ENCODE data around the gene INSRR. TPM values are rescaled to one million over a fixed set of nuclear protein-coding genes. Genes with fewer than 3 reads are reported as not detected.

The INSRR gene
- total RNA-seq, 2 donors from 2014 or later = under 0.01 TPM; not detected in 1

DNA sequence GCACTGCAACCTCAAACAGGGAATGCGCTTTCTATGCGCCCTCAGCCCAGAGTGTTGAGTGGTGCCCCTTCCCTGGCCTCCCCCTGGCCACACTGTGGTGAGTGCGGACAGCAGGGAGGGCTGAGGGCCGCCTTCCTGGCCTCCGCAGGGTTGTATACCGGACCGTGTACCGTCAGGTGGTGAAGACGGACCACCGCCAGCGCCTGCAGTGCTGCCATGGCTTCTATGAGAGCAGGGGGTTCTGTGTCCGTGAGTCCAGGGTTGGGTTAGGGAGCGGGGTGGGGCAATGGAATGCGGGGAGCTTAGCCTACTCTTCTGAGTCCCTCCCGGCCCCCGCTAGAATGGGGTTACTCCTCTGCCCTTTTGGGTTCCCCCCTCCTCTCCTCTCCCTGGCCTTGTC, 46.3 kb upstream of the INSRR start:
- no peaks in the 10 kb centered on the region for H3K9me3 ChIP-seq
- ATAC-seq = no peak
- intact Hi-C loops (cut with DNase I) = no loop called here
- H3K27me3 ChIP-seq = no peaks in the 10 kb centered on the region
- H3K4me3 ChIP-seq = no peak overlapping the region
- DNase-seq = no peak
- H3K4me1 ChIP-seq = peaks cover 19% of the 10 kb centered on the region
- H3K36me3 ChIP-seq (replicated peaks in 1 of 2; ENCODE audit: insufficient read depth in 1 of 2, low read depth in 2 of 2) = no peaks in the 10 kb centered on the region
- WGBS, 2 donors = 80 to 83% methylated on average over 11 to 16 of the region's 16 CpGs
- no peak overlapping the region for H3K27ac ChIP-seq
- no peak for TF ChIP-seq POLR2A (IDR thresholded peaks at IDR 0.05)
- TF ChIP-seq, protein P1, sequence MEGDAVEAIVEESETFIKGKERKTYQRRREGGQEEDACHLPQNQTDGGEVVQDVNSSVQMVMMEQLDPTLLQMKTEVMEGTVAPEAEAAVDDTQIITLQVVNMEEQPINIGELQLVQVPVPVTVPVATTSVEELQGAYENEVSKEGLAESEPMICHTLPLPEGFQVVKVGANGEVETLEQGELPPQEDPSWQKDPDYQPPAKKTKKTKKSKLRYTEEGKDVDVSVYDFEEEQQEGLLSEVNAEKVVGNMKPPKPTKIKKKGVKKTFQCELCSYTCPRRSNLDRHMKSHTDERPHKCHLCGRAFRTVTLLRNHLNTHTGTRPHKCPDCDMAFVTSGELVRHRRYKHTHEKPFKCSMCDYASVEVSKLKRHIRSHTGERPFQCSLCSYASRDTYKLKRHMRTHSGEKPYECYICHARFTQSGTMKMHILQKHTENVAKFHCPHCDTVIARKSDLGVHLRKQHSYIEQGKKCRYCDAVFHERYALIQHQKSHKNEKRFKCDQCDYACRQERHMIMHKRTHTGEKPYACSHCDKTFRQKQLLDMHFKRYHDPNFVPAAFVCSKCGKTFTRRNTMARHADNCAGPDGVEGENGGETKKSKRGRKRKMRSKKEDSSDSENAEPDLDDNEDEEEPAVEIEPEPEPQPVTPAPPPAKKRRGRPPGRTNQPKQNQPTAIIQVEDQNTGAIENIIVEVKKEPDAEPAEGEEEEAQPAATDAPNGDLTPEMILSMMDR (IDR thresholded peaks at IDR 0.05) = no peak

DNA sequence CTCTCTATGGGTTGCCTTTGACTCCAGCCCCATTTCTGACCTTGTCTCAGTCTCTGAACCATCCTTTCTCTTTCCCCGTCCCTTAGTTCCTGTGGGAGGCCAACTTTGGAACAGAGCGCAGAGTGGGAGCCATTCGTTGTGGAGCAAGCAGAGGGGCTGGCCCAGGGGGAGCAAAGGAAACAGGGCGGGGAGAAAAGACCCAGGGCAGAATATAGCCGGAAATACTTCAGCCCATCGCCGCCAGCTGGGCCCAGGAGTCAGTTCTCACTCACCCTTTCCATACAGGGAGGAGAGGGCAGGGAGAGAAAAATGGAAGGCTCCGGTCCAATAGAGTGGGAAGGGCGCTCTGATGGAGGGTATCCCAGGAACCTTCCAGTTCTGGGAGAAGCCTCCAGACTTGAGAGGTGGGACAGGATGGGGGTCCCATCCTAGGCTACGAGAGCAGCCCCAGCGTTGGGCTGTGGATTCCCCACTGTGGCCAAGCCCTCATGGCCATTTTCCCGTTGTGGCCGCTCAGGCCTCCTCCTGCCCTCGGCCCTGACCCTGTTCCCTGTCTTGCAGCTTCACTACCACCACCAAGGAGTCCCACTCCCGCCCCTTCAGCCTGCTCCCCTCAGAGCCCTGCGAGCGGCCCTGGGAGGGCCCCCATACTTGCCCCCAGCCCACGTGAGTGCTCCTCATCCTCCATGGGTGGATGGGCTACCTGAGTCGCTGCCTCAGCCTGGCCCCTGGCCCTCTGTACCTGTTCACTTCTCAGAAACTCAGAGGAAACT, 45.5 kb upstream of the INSRR start:
- intact Hi-C loops (cut with DNase I) = no loop called here
- ATAC-seq = no peak
- no peaks in the 10 kb centered on the region for H3K9me3 ChIP-seq
- TF ChIP-seq POLR2A (IDR thresholded peaks at IDR 0.05) = no peak
- TF ChIP-seq, protein P1 (IDR thresholded peaks at IDR 0.05) = no peak
- no peaks in the 10 kb centered on the region for H3K36me3 ChIP-seq (replicated peaks in 1 of 2; ENCODE audit: insufficient read depth in 1 of 2, low read depth in 2 of 2)
- DNase-seq = no peak
- no peak overlapping the region for H3K4me3 ChIP-seq
- peaks cover 19% of the 10 kb centered on the region for H3K4me1 ChIP-seq
- no peaks in the 10 kb centered on the region for H3K27me3 ChIP-seq
- no peak overlapping the region for H3K27ac ChIP-seq
- WGBS, 2 donors = 69 to 73% methylated on average over 15 to 19 of the region's 19 CpGs

DNA sequence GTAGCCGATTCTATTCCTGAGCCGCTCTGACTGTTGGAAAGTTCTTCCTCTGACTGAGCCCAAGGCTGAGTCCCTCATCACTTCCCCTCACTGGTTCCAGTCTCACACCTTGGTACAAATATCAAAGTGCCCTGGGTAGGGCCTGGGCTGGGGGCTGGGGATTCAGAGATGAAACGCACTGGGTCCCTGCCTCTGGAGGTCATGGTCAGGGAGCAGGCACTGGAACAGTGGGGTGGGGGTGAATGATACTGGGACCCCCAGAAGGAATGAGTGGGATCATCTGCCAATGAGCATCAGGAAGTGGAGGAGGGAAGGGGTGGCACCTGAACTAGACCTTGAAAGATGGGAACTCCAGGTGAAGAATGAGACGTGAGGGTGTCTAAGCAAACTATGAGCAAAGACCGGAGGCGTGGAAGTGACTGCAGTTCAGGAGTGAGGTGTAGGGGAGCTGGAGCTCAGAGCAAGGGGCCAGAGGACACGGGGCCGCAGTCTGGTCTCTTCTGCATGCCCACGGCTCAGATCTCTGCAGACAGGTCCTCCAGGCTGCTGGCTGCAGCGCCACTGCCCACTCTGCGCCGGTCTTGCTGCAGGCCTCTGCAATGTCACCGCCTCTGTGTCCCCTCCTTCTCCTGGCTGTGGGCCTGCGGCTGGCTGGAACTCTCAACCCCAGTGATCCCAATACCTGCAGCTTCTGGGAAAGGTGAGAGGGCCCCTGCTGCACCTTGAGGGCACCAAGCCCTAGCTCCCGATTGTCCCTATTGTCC, 44.6 kb upstream of the INSRR start:
- Histone ChIP-seq H3K27me3 (no peaks in the 10 kb centered on the region), H3K4me1 (peaks cover 16% of the 10 kb centered on the region), H3K9me3 (no peaks in the 10 kb centered on the region), H3K36me3 (replicated peaks in 1 of 2; ENCODE audit: insufficient read depth in 1 of 2, low read depth in 2 of 2) (no peaks in the 10 kb centered on the region), H3K4me3 (no peak overlapping the region), H3K27ac (no peak overlapping the region)
- no peak for TF ChIP-seq POLR2A (IDR thresholded peaks at IDR 0.05)
- TF ChIP-seq, protein P1 (IDR thresholded peaks at IDR 0.05) = no peak
- intact Hi-C loops (cut with DNase I) = no loop called here
- 57 to 64% methylated on average over 11 to 14 of the region's 15 CpGs for WGBS, 2 donors
- ATAC-seq (no peak), DNase-seq (no peak)

DNA sequence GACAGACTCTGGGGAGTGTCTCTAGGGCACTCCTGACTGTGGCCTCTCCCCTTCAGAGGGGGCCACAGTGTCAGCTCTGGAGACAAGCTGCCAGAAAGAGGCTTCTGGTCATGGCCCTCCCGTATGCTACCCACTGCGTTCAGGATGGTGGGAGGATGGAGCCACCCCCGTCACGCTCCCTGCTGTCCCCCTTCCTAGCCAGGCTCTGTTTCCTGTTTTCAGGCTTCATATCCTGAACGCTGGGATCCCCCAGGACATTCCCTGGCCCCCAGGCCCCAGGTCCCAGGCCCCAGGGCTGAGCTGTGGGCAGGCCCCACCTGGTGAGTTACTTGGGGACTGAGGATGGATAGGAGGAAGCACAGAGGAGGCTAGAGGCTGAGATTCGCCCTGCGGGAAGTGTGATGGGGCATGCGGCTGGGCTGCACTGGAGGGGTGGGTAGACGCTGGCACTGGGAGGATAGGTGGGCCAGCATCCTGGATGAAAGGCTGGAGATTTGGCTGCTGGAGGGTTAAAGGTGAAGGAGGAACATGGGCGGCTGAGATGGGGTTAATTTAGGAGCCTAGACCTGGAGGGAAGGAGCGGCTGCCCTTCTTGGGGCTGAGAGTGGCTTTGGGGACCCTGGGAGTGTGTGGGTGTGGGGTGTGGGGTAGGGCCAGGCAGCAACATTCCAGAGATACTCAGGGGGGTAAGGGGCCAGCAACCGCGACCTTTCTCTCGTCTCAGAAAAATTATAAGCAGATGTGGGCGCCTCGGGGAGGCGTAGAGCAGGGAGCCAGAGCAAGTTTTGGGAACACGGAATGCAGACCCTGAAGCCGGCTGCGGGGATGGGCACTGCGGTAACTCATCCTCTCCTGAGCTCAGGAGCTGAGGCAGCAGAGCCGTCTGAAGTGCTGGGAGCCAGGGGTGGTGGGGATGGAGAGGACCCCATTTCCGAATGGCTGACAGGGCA, 43.3 kb upstream of the INSRR start:
- H3K4me1 ChIP-seq = peaks cover 5% of the 10 kb centered on the region
- H3K27ac ChIP-seq = no peak overlapping the region
- 56 to 58% methylated on average over 22 of the region's 23 CpGs for WGBS, 2 donors

More for the DNA sequence above, 43.3 kb upstream of the INSRR start:
- Histone ChIP-seq H3K36me3 (replicated peaks in 1 of 2; ENCODE audit: insufficient read depth in 1 of 2, low read depth in 2 of 2) (no peaks in the 10 kb centered on the region), H3K4me3 (no peak overlapping the region), H3K9me3 (no peaks in the 10 kb centered on the region), H3K27me3 (no peaks in the 10 kb centered on the region)
- ATAC-seq = no peak
- intact Hi-C loops (cut with DNase I) = no loop called here
- no peak for DNase-seq
- TF ChIP-seq, protein P1 (IDR thresholded peaks at IDR 0.05) = no peak
- no peak for TF ChIP-seq POLR2A (IDR thresholded peaks at IDR 0.05)

All from body of pancreas (tissue), 4 donors.